Astrocyte of the spinal cord (primary cell): ENCODE results near the gene TBX3.
A peak's percentile ranks its signal among the peaks of the same experiment; 100 is the strongest.

Experiments used
- DNase-seq: peaks from one replicate; pipeline ENCODE4 v3.0.0; 2011; ENCODE audit warnings: low read depth, low spot score
- H3K4me3 ChIP-seq: 2 replicates; pipeline ENCODE4 v1.5.1; 2011; ENCODE audit warnings: low read depth, mild to moderate bottlenecking, low read length, moderate library complexity
- in situ Hi-C: cut with HindIII; loops from 2 replicates; pipeline ENCODE4 v1.10.0; 2017; ENCODE audit warnings: low sequenced_read_pairs
- TF ChIP-seq, protein P1 (sequence below): IDR thresholded peaks from 2 replicates; pipeline ENCODE4 v1.5.1; 2012; ENCODE audit warnings: low read depth, mild to moderate bottlenecking, low read length, inconsistent platforms

TBX3 gene

GRCh38 chr12:114692186-114693058 lies 8.4 kb upstream of the TBX3 start:
- TF ChIP-seq, protein P1, sequence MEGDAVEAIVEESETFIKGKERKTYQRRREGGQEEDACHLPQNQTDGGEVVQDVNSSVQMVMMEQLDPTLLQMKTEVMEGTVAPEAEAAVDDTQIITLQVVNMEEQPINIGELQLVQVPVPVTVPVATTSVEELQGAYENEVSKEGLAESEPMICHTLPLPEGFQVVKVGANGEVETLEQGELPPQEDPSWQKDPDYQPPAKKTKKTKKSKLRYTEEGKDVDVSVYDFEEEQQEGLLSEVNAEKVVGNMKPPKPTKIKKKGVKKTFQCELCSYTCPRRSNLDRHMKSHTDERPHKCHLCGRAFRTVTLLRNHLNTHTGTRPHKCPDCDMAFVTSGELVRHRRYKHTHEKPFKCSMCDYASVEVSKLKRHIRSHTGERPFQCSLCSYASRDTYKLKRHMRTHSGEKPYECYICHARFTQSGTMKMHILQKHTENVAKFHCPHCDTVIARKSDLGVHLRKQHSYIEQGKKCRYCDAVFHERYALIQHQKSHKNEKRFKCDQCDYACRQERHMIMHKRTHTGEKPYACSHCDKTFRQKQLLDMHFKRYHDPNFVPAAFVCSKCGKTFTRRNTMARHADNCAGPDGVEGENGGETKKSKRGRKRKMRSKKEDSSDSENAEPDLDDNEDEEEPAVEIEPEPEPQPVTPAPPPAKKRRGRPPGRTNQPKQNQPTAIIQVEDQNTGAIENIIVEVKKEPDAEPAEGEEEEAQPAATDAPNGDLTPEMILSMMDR, result no peak
- H3K4me3 ChIP-seq, result peak overlapping the region; percentile 36
- in situ Hi-C loops, result no loop called here
- peak; percentile 22 for DNase-seq

DNA sequence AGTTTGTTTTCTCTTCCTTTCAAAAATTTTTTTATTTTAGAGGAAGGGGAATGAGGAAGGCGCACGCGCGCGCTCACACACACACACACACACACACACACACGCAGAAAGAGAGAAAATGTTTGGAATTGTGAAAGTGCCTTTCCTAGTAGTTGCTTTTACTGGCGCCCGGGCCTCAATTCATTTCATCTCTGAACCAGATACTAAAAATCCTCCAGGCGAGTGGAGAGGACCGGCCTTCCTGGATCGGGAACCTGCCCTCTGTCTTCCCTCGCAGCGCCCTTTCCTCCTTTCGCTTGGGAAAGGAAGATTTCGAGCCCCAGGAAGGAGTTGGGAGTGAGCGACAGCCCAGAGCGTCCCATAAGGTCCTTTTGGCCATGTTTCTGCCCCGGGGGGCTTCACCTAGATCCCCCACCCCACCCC lies 7.8 kb upstream of the TBX3 start:
- TF ChIP-seq, protein P1, result no peak
- in situ Hi-C loops, result no loop called here
- DNase-seq, result no peak
- peak overlapping the region; percentile 15 for H3K4me3 ChIP-seq

- DNase-seq, result no peak
- in situ Hi-C loops, result no loop called here
- TF ChIP-seq, protein P1, result no peak
- no peak overlapping the region for H3K4me3 ChIP-seq
These were observed 7.2 kb upstream of the TBX3 start for GRCh38 chr12:114691196-114691595.

DNA sequence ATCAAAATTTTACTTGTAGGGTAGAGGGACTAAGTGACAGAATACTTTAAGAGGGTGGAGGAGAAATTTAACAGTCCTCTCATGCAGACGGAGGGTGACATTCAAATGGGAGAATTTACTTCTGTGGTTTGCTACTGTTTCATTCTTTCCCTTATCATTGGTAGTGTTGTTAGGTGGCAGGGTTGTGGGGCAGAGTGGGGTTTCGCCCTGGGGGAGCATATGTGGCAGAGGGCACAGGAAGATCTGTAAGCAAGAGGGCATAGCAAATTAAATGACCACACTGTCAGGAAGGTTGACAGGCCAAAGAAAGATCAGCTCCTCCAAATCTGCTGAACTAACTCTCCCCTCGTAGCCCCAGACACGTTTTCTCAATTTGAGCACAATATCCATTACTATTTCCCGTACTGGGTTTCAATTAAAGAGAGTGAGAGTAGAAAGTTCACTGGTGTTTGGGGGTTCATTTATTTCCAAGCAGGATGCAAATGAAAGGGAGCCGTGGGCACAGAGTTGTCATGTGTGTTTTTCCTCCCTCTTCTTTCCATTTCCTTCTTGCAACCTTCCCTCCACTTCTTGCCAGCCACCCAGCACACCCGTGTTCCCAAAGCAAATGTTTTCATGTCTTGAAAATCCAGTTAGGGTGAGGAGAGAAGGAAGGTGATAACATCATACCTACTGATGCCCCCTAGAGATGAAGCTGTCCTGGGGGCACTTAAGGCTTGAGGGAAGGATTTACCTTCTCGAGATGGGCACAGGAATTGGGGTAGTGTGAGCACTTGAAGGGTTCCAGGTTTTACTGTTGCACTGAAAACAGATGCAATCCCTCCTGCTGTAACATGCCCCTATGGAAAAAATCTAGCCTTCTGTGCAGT lies 6.5 kb upstream of the TBX3 start:
- H3K4me3 ChIP-seq, result no peak overlapping the region
- no peak for DNase-seq
- TF ChIP-seq, protein P1, result no peak
- in situ Hi-C loops, result no loop called here

- no peak for DNase-seq
- in situ Hi-C loops, result no loop called here
- TF ChIP-seq, protein P1, result no peak
- H3K4me3 ChIP-seq, result no peak overlapping the region
These were observed 5.4 kb upstream of the TBX3 start for GRCh38 chr12:114689075-114689994.
